Ovary (tissue), 9 donors: ENCODE results near the gene HINT2. TPM values are rescaled to one million over a fixed set of nuclear protein-coding genes. Genes with fewer than 3 reads are reported as not detected.

Experiments used
- DNase-seq, 5 donors: peaks; one replicate each; pipeline ENCODE4 v3.0.0-alpha.2; 2019 to 2020
- H3K27ac ChIP-seq, 2 donors: fragments of 200-600 bp; one replicate each; pipeline versions ENCODE4 v1.5.1 to v1.8.0; 2019 to 2022
- H3K27me3 ChIP-seq: fragments of 200-600 bp; one replicate; pipeline ENCODE4 v1.8.0; 2022
- H3K36me3 ChIP-seq: fragments of 200-600 bp; sonication (generic); one replicate; pipeline ENCODE4 v1.5.1; 2019
- H3K4me1 ChIP-seq: one replicate; pipeline ENCODE4 v1.8.1; 2013; ENCODE audit warnings: mild to moderate bottlenecking, moderate library complexity; ENCODE audit not compliant: insufficient read depth
- H3K4me3 ChIP-seq: fragments of 200-600 bp; sonication (generic); one replicate; pipeline ENCODE4 v1.5.1; 2017
- H3K9me3 ChIP-seq, 2 donors: fragments of 200-600 bp in 1 of 2; sonication (generic) in 1 of 2; one replicate each; pipeline versions ENCODE4 v1.5.1 to v1.8.1; 2013 to 2019; ENCODE audit warnings: mild to moderate bottlenecking in 1 of 2, moderate library complexity in 1 of 2
- CTCF ChIP-seq, 3 donors: fragments of 450-650 bp in 2 of 3; fragments of 200-600 bp in 1 of 3; IDR thresholded peaks; one replicate each; pipeline versions ENCODE4 v1.5.1 to v1.8.0; 2016 to 2022; ENCODE audit warnings: antibody characterized with exemption in 3 of 3, mild to moderate bottlenecking in 1 of 3
- EP300 ChIP-seq: sonication (generic); formaldehyde crosslinking; IDR thresholded peaks from one replicate; pipeline ENCODE4 v1.6.1; 2017; ENCODE audit warnings: antibody characterized with exemption
- POLR2A ChIP-seq: fragments of 450-650 bp; IDR thresholded peaks from one replicate; pipeline ENCODE4 v1.6.1; 2017; ENCODE audit warnings: antibody characterized with exemption, mild to moderate bottlenecking, moderate library complexity
- WGBS, 3 donors: extraction: QIAGEN DNeasy Blood & Tissue Kit in 1 of 3; methylation state at CpG; one replicate each; pipeline versions ENCODE4 v1.1.5 to v1.1.7; 2013 to 2017; 5-methylcytosine and 5-hydroxymethylcytosine counted together
- intact Hi-C, 4 donors: fragments of 100-400 bp; cut with DNase I; formaldehyde crosslinking; loops; one replicate each; pipeline versions ENCODE4 v1.11.0 to v1.15.1; 2022 to 2023
- polyA plus RNA-seq, 2 donors: library from polyadenylated mRNA; stranded (reverse); fragments of 200-250 nt in 1 of 2; fragments of 350-450 nt in 1 of 2; fragmentation: Illumina TruSeq in 1 of 2; extraction: RNeasy Lipid Tissue Mini Kit (QIAGEN cat#74804) in 1 of 2; gene quantifications; one replicate each; pipeline ENCODE4 v1.2.3, GENCODE V29; 2013 to 2014
- total RNA-seq, 7 donors: library from RNA; depleted of rRNA in 2 of 7; stranded (reverse); fragments of >200 nt in 2 of 7; fragmentation: NEBNext Ultra II Directional in 3 of 7; extraction: Animal tissue kit (Norgen Biotek cat#: 25700) in 3 of 7; gene quantifications; one replicate each; pipeline versions ENCODE4 v1.1.0 to v1.2.4, GENCODE V29; 2016 to 2023
- donor health status: DM: no; HTN: no; CAD: no; lungs with moderate emphysema.
- donor health status: DM: no; HTN: no; CAD: no.
- donor health status: Bipolar disorder and iron deficiency.
- donor health status: DM: yes; HTN: yes; CAD: no.
- donor health status: DM: no; HTN: no; CAD: no.
- donor health status: DM: yes; HTN: yes; CAD: no.

HINT2 gene
- total and polyA plus RNA-seq, 9 donors: 14.9 to 38.0 (median 26.1) TPM

DNA sequence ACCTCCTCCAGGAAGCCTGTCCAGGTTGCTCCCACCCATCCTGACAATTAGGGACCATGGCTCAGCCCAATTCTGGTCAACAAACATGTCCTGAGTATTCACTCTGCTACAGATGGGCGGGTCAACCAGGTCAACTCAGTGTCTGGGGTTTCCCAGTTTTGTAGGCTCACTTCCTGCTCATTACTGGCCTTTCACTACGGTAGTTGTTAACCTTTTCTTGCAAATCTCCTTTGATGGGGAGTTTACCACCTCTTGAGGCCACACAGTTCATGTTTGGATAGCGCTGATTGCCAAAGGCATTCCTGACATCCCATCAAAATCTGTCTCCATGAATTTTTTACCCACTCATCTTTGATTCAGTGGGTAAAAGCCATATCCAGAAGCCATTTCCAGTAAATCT is 28.0 kb upstream of the HINT2 start:
- WGBS, 3 donors: 93 to 95% (median 95%) methylated on average over 3 of the region's 3 CpGs
- H3K27me3 ChIP-seq: no peaks in the 10 kb centered on the region
- H3K9me3 ChIP-seq: no peaks in the 10 kb centered on the region
- H3K4me1 ChIP-seq: peaks cover 1% of the 10 kb centered on the region
- no peak for TF ChIP-seq POLR2A
- no peak for TF ChIP-seq CTCF (IDR thresholded peaks at IDR 0.05)
- no peak for TF ChIP-seq EP300
- no peaks in the 10 kb centered on the region for H3K36me3 ChIP-seq
- H3K4me3 ChIP-seq: no peak overlapping the region
- intact Hi-C loops: no loop called here
- DNase-seq: no peak
- no peak overlapping the region for H3K27ac ChIP-seq

DNA sequence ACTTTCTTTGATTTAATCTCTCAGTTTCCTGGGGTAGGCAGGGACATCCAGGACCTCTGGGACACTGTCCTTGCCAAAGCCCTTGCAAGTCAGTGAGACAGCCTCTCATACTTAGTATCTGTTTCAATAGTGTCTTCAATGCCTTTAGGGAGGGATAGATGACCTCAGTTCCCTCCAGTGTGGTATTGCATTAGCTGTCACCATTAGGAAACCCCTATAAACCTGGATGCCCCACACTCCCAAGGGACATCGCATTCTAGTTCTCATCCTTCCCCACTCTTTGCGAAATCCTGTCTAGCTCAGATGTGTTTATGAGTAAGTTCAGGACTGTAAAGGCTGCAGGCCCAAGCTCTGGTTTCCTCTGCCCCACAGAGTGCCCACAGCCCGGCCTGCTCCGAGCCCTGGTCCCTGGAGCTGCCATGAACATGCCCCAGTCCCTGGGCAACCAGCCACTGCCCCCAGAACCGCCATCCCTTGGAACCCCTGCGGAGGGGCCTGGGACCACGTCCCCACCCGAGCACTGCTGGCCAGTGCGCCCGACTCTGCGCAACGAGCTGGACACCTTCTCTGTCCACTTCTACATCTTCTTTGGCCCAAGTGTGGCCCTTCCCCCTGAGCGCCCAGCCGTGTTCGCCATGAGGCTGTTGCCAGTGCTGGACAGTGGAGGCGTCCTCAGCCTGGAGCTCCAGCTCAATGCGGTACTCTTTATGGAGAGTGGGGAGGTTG is 27.3 kb upstream of the HINT2 start:
- 92 to 95% (median 92%) methylated on average over 17 of the region's 17 CpGs for WGBS, 3 donors
- Histone ChIP-seq H3K27ac (no peak overlapping the region), H3K36me3 (no peaks in the 10 kb centered on the region), H3K4me1 (peaks cover 1% of the 10 kb centered on the region), H3K27me3 (no peaks in the 10 kb centered on the region), H3K4me3 (no peak overlapping the region), H3K9me3 (no peaks in the 10 kb centered on the region)
- TF ChIP-seq CTCF (IDR thresholded peaks at IDR 0.05): no peak
- TF ChIP-seq EP300: no peak
- TF ChIP-seq POLR2A: no peak
- intact Hi-C loops: no loop called here
- no peak for DNase-seq

GRCh38 chr9:35841645-35841900 is 26.7 kb upstream of the HINT2 start:
- peaks cover 1% of the 10 kb centered on the region for H3K4me1 ChIP-seq
- no peak for TF ChIP-seq CTCF (IDR thresholded peaks at IDR 0.05)
- TF ChIP-seq POLR2A: no peak
- no peak for TF ChIP-seq EP300
- H3K27ac ChIP-seq: no peak overlapping the region
- H3K9me3 ChIP-seq: no peaks in the 10 kb centered on the region
- intact Hi-C loops: no loop called here
- DNase-seq: no peak
- no peak overlapping the region for H3K4me3 ChIP-seq
- WGBS, 3 donors: 69 to 89% (median 73%) methylated on average over 5 of the region's 5 CpGs
- H3K36me3 ChIP-seq: no peaks in the 10 kb centered on the region
- H3K27me3 ChIP-seq: no peaks in the 10 kb centered on the region

DNA sequence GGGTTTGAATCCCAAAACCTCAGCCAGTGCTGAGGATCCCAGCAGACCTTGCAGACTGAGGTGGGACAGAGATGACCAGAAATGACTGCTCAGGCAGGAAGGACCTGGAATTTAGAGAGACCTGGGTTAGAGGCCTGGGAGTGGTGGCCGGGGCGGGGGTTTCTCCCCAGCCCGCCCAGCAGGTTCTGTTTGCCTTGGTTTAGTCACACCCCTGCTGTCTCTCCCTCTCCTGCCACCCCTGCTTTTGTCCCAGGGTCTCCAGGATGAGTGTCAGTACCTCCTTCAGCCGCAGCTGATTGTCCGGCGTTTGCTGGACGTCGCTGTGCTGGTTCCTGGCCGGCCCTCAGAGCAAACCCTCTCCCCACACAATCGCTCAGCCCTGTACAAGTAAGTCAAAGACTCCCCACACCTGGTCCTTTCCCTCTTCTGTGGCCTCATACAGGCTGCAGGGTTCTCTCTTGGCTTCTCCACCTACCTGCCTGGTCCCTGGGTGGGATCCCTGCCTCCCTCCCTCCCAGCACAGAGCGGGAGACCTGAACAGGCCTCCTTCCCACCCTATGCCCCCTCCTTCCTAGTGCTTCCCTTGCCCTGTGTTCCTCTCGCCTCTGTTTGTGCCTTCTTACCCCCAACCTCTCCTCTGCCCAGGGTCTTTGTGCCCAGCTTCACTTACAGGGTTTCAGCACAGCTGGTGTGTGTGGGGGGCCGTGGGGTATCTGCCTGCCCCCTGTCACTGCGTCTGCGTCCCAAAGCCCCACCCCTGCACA is 26.2 kb upstream of the HINT2 start:
- Histone ChIP-seq H3K27ac (no peak overlapping the region), H3K4me3 (no peak overlapping the region), H3K27me3 (no peaks in the 10 kb centered on the region), H3K4me1 (no peaks in the 10 kb centered on the region), H3K36me3 (no peaks in the 10 kb centered on the region), H3K9me3 (no peaks in the 10 kb centered on the region)
- DNase-seq: peak in 1 of 5 donors; percentile 25
- 92 to 94% (median 93%) methylated on average over 15 of the region's 15 CpGs for WGBS, 3 donors
- intact Hi-C loops: no loop called here
- TF ChIP-seq POLR2A (no peak), EP300 (no peak)

DNA sequence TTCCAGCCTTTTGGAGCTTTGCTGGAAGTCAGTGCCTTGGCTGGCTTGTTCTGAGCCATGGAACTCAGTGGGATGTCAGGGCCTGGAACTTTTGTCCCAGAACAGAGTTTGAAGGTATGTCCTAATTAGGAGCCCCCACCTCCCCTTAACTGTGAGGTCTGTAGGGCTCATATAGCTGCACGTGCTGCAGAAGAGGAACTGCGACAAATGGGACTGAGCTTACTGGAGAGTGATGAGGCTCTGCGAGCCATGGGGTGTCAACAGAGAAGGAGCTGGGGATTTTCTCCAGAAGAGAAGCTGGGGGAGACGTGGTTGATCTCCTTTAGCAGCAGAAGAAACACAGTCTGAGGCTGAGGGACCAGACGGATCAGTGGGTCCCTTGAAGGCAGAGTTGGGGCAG is 25.1 kb upstream of the HINT2 start:
- 89 to 92% (median 90%) methylated on average over 5 of the region's 5 CpGs for WGBS, 3 donors
- Histone ChIP-seq H3K27me3 (no peaks in the 10 kb centered on the region), H3K9me3 (no peaks in the 10 kb centered on the region), H3K27ac (no peak overlapping the region), H3K4me3 (no peak overlapping the region), H3K4me1 (no peaks in the 10 kb centered on the region), H3K36me3 (no peaks in the 10 kb centered on the region)
- no peak for DNase-seq
- no peak for TF ChIP-seq POLR2A
- no peak for TF ChIP-seq EP300
- TF ChIP-seq CTCF (IDR thresholded peaks at IDR 0.05): no peak
- intact Hi-C loops: loop anchor here in 1 of 4 donors (10.0 kb wide), 1 partner anchor 45 kb away; no protein-coding TSS in a partner anchor
